Measurements from ENCODE around the gene TBC1D22A. TPM values are rescaled to one million over a fixed set of nuclear protein-coding genes. Genes with fewer than 3 reads are reported as not detected.

TBC1D22A gene
- polyA plus RNA-seq, 1 donor (not counting 4 experiments of a cell fraction or from before 2014, with no cell fraction given): 20.9 TPM

DNA sequence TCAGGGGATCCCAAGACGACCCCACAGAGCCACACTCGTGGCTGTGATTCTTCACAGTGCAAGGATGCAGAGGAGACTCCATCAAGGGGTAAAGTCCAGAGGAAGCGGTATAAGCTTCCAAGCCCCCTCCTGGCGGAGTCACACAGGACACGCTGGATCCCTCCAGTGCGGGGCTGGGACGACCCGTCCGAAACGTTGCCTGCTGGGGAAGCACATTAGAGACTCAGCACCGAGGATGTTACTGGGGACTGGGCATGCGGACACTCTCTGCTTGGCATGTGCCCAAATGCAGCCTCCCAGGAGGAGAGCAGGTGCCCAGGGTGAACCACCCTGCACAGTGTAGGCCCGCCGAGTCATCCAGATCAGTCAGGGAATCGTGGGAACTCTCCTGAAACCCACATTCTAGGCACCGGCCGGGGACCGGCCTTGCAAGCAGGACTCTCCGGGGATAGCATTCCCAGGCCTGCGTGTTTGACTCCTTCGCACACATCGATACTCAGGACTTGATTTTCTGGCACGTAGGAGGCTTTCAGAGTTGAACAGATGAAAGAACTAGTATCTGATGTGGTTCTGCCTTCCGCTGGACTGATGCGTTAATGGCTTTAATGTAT lies 229.8 kb downstream of the TBC1D22A start:
- FAIRE-seq (no peak), DNase-seq (ENCODE audit: low read depth, low spot score) (no peak)
- H3K9me1 ChIP-seq (ENCODE audit: control insufficient read depth, extremely low read depth, insufficient read depth, low read length): no peaks in the 10 kb centered on the region
- dilution Hi-C loops (cut with MboI; ENCODE audit: extremely low pct_ligation_motif_present, low sequenced_read_pairs): no loop called here
- no peak overlapping the region for H3K27ac ChIP-seq (ENCODE audit: control insufficient read depth, insufficient read depth, low read length)
- peaks cover 0 to 11% of the 10 kb centered on the region in 2 experiments for H3K36me3 ChIP-seq (ENCODE audit: control insufficient read depth in 2 of 2, extremely low read depth in 1 of 2, insufficient read depth in 2 of 2, low read length in 2 of 2)
- H2AFZ ChIP-seq (ENCODE audit: control insufficient read depth, low read length): no peak overlapping the region
- no peak overlapping the region for H3K4me2 ChIP-seq (ENCODE audit: control insufficient read depth, extremely low read depth, insufficient read depth, low read depth, low read length)
- peaks cover 4% of the 10 kb centered on the region for H3K4me1 ChIP-seq (ENCODE audit: control insufficient read depth, extremely low read depth, insufficient read depth, low read length)
- no peaks in the 10 kb centered on the region for H3K79me2 ChIP-seq (ENCODE audit: control insufficient read depth, insufficient read depth, low read length)
- H3K27me3 ChIP-seq (ENCODE audit: control insufficient read depth, extremely low read depth, insufficient read depth, low read length): no peaks in the 10 kb centered on the region
- no peak overlapping the region for H3K4me3 ChIP-seq (ENCODE audit: control insufficient read depth in 2 of 3, extremely low read depth in 1 of 3, insufficient read depth in 2 of 3, low read depth in 1 of 3, low read length in 3 of 3)
- H4K20me1 ChIP-seq (ENCODE audit: control insufficient read depth, extremely low read depth, insufficient read depth, low read length): no peaks in the 10 kb centered on the region
- H3K9ac ChIP-seq (ENCODE audit: control insufficient read depth, extremely low read depth, insufficient read depth, low read length): no peak overlapping the region
- no peak for TF ChIP-seq EZH2 (IDR thresholded peaks at IDR 0.05; ENCODE audit: low read length)
- TF ChIP-seq, protein P1, sequence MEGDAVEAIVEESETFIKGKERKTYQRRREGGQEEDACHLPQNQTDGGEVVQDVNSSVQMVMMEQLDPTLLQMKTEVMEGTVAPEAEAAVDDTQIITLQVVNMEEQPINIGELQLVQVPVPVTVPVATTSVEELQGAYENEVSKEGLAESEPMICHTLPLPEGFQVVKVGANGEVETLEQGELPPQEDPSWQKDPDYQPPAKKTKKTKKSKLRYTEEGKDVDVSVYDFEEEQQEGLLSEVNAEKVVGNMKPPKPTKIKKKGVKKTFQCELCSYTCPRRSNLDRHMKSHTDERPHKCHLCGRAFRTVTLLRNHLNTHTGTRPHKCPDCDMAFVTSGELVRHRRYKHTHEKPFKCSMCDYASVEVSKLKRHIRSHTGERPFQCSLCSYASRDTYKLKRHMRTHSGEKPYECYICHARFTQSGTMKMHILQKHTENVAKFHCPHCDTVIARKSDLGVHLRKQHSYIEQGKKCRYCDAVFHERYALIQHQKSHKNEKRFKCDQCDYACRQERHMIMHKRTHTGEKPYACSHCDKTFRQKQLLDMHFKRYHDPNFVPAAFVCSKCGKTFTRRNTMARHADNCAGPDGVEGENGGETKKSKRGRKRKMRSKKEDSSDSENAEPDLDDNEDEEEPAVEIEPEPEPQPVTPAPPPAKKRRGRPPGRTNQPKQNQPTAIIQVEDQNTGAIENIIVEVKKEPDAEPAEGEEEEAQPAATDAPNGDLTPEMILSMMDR (optimal IDR thresholded peaks at IDR 0.05 in 1 of 3, IDR thresholded peaks at IDR 0.05 in 1 of 3, conservative IDR thresholded peaks at IDR 0.05 in 1 of 3; ENCODE audit: extremely low read depth in 1 of 3, insufficient read depth in 2 of 3, low read length in 3 of 3): no peak
- H3K9me3 ChIP-seq (ENCODE audit: control insufficient read depth, low read depth, low read length): no peaks in the 10 kb centered on the region

DNA sequence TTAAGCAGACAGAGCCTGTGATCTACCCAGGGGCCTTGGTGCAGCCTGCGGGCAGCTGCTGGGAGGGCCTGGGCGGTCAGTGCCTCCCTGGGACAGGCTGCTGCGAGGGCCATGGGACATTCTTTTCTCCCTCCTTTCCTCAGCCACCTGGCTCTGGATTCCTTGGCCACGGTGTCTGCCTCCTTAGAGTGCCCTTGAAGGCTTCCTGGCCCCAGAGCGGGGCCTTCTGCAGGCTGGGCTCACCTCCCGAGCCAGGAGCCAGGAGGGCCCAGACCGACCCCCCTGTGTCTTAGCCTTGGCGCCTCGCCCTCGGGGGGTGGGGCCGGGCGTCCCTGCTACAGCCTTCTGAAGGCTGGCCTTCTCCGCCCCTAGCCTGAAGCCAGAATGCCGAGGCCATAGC lies 231.2 kb downstream of the TBC1D22A start:
- Histone ChIP-seq H3K9ac (ENCODE audit: control insufficient read depth, extremely low read depth, insufficient read depth, low read length) (no peak overlapping the region), H3K27ac (ENCODE audit: control insufficient read depth, insufficient read depth, low read length) (no peak overlapping the region), H3K4me1 (ENCODE audit: control insufficient read depth, extremely low read depth, insufficient read depth, low read length) (peaks cover 4% of the 10 kb centered on the region), H4K20me1 (ENCODE audit: control insufficient read depth, extremely low read depth, insufficient read depth, low read length) (no peaks in the 10 kb centered on the region), H3K4me2 (ENCODE audit: control insufficient read depth, extremely low read depth, insufficient read depth, low read depth, low read length) (no peak overlapping the region), H3K36me3 (ENCODE audit: control insufficient read depth in 2 of 2, extremely low read depth in 1 of 2, insufficient read depth in 2 of 2, low read length in 2 of 2) (peaks cover 4 to 15% of the 10 kb centered on the region in 2 experiments), H3K27me3 (ENCODE audit: control insufficient read depth, extremely low read depth, insufficient read depth, low read length) (no peaks in the 10 kb centered on the region), H3K9me3 (ENCODE audit: control insufficient read depth, low read depth, low read length) (no peaks in the 10 kb centered on the region), H3K79me2 (ENCODE audit: control insufficient read depth, insufficient read depth, low read length) (no peaks in the 10 kb centered on the region), H3K4me3 (ENCODE audit: control insufficient read depth in 2 of 3, extremely low read depth in 1 of 3, insufficient read depth in 2 of 3, low read depth in 1 of 3, low read length in 3 of 3) (no peak overlapping the region), H2AFZ (ENCODE audit: control insufficient read depth, low read length) (no peak overlapping the region), H3K9me1 (ENCODE audit: control insufficient read depth, extremely low read depth, insufficient read depth, low read length) (no peaks in the 10 kb centered on the region)
- FAIRE-seq: no peak
- DNase-seq (ENCODE audit: low read depth, low spot score): no peak
- dilution Hi-C loops (cut with MboI; ENCODE audit: extremely low pct_ligation_motif_present, low sequenced_read_pairs): no loop called here
- TF ChIP-seq, protein P1 (optimal IDR thresholded peaks at IDR 0.05 in 1 of 3, IDR thresholded peaks at IDR 0.05 in 1 of 3, conservative IDR thresholded peaks at IDR 0.05 in 1 of 3; ENCODE audit: extremely low read depth in 1 of 3, insufficient read depth in 2 of 3, low read length in 3 of 3): no peak
- TF ChIP-seq EZH2 (IDR thresholded peaks at IDR 0.05; ENCODE audit: low read length): no peak

Data from keratinocyte (primary cell).